T-helper 1 cell treated with Interleukin-12 subunit alpha and Interleukin-12 subunit beta and Interleukin-4 antibody, amounts not matched to agents 30 μg/mL and 1 μg/mL, for 36 hours (primary cell): Measurements from ENCODE around the gene VSIG2.
A peak's percentile ranks its signal among the peaks of the same experiment; 100 is the strongest.
"Not testable (repeated sequence)": the region's sequence is repeated elsewhere in the genome, so short reads cannot be mapped to it uniquely, and the experiment has no call there.

Experiments used
- H3K27ac Mint-ChIP-seq: one replicate; pipeline ENCODE4 v1.8.0; 2021; ENCODE audit warnings: mild to moderate bottlenecking, mixed read lengths
- H3K27me3 Mint-ChIP-seq: one replicate; pipeline ENCODE4 v1.8.0; 2021; ENCODE audit warnings: low read depth, mixed read lengths
- H3K36me3 Mint-ChIP-seq: one replicate; pipeline ENCODE4 v1.8.0; 2021; ENCODE audit warnings: low read depth, mixed read lengths
- H3K4me1 Mint-ChIP-seq: one replicate; pipeline ENCODE4 v1.8.0; 2021; ENCODE audit warnings: low read depth, mixed read lengths
- H3K4me3 Mint-ChIP-seq: one replicate; pipeline ENCODE4 v1.8.0; 2021; ENCODE audit warnings: mild to moderate bottlenecking, moderate library complexity, mixed read lengths
- H3K9me3 Mint-ChIP-seq: one replicate; pipeline ENCODE4 v1.8.0; 2021; ENCODE audit warnings: mixed read lengths

VSIG2 gene

DNA sequence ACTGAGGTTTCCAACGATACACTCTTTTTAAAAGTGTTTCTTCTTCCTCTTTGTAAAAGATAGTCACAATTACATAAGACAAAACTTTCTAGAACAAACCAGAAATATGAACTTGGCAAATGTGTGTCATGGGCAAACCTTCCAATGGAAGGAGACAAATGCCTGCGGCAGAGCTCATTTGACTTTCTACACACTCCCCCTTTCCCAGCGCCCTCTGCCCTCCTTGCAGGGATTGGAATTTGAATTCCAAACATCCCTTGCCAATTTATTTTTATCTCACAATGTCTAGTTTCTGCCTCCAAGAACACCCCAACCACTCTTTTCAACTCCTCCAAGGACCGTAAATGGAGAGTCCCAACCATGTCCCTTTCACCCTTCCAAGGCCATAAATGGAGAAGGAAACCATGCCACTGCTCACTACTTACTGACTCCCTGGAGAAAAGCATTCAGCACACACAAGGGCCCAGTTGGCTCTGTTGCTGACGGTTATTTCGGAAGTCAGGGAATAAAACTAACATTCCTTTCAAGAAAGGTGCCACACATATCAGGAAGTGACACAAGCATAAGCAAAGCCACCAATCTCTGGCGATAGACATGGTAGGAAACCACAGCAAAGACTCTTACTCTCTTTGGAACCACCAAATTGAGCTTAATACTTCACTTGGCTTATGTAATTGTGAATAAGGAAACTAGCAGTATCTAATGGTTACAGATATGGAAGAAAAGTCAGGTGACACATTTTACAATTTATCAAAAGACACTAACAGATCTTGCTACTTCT lies 25.0 kb upstream of the VSIG2 start:
- H3K36me3 Mint-ChIP-seq = peaks cover 14% of the 10 kb centered on the region
- H3K27me3 Mint-ChIP-seq = no peaks in the 10 kb centered on the region
- H3K4me1 Mint-ChIP-seq = peaks cover 11% of the 10 kb centered on the region
- no peak overlapping the region for H3K4me3 Mint-ChIP-seq
- no peaks in the 10 kb centered on the region for H3K9me3 Mint-ChIP-seq
- no peak overlapping the region for H3K27ac Mint-ChIP-seq

DNA sequence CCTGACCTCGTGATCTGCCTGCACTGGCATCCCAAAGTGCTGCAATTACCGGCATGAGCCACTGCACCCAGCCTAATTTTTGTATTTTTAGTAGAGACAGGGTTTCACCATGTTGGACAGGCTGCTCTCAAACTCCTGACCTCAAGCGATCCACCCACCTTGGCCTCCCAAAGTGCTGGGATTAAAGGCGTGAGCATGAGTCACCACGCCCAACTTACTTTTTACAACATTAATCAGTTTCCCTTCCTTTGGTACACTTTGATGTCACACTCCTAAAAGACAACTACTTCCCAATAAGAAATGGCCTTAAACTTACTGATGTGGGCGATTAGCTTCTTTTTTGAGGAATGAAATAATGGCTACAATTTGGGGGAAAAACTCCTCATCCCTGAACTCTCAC lies 18.9 kb upstream of the VSIG2 start:
- not testable (repeated sequence) for H3K27me3 Mint-ChIP-seq, H3K9me3 Mint-ChIP-seq, H3K27ac Mint-ChIP-seq, H3K4me3 Mint-ChIP-seq, H3K4me1 Mint-ChIP-seq
- H3K36me3 Mint-ChIP-seq = peaks cover 11% of the 10 kb centered on the region

DNA sequence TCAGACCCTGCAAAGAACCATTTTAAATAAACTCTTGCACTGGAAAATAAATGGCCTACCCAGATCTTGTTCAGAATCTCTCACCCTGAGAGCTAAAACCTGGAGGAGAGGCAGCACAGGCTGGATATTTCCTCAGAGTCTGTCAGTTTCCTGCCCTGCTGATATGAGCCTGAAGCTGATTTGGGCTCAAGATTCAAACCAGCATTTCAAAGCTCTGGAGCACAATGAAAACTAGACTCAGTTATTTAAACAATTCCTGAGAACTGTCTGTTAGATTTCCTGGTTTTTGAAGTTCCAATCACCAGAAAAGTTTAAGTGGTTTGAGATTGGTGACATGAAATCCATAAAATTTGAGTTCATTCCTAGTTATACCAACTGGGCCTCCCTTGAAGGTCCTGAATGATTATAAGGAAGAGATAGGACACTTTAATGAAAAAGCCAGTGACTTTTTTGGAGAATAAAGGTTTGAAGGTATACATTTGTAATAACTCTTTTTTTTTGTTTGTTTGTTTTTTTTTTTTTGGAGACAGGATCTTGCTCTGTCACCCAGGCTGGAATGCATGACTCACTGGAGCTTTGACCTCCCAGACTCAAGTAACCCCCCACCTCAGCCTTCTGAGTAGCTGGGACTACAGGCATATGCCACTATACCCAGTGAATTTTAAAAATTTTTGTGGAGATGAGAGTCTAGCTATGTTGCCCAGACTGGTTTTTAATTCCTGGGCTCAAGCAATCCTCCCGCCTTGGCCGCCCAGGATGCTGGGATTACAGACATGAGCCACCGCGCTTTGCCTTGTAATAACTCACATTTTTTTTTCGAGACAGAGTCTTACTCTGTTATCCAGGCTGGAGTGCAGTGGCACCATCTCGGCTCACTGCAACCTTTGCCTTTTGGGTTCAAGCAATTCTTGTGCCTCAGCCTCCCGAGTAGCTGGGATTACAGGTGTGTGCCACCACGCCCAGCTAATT lies 18.0 kb upstream of the VSIG2 start:
- H3K9me3 Mint-ChIP-seq = no peaks in the 10 kb centered on the region
- H3K4me3 Mint-ChIP-seq = no peak overlapping the region
- peaks cover 2% of the 10 kb centered on the region for H3K4me1 Mint-ChIP-seq
- H3K27me3 Mint-ChIP-seq = no peaks in the 10 kb centered on the region
- peaks cover 12% of the 10 kb centered on the region for H3K36me3 Mint-ChIP-seq
- H3K27ac Mint-ChIP-seq = no peak overlapping the region

DNA sequence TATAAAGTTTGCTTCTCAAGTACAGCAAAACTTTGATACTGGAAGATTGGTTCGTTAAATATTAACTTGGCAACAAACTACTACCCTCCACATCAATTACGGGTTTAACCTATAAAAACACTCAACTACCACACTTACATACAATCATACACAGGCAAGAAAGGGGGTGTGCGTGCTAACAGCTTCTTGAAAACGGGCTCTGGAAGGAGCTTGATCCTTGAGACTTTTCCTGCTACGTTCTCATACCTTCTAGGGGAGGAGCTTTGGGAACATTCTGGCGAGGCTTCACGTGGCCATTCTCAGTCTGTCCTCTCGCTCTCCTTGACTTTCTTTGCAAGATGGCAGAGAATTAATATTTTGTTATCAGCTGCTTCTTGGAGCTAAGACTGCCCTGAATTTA lies 16.9 kb upstream of the VSIG2 start:
- H3K9me3 Mint-ChIP-seq = no peaks in the 10 kb centered on the region
- H3K4me3 Mint-ChIP-seq = no peak overlapping the region
- H3K27ac Mint-ChIP-seq = no peak overlapping the region
- H3K27me3 Mint-ChIP-seq = no peaks in the 10 kb centered on the region
- H3K36me3 Mint-ChIP-seq = peaks cover 12% of the 10 kb centered on the region
- H3K4me1 Mint-ChIP-seq = peaks cover 2% of the 10 kb centered on the region

DNA sequence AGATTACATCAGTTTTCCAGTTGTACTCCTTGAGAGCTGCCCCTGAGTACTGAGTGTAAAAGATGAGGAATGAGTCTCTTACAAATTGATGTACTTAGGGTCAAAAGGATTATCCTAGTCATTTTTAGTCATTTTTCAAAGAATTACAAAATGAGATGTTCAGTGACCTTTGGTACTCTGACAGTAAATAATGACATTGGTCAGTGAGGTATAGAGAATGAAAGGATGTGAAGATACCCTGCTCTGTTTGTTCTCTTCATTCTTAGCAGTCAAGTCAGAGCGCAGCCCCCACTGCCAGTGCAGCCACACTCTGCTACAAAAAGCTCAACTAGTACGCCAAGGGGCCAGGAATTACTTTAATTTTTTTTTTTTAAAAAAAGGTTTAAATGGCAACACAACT lies 14.1 kb upstream of the VSIG2 start:
- Mint-ChIP-seq H3K27ac (no peak overlapping the region), H3K36me3 (peaks cover 6% of the 10 kb centered on the region), H3K4me1 (peaks cover 3% of the 10 kb centered on the region), H3K27me3 (peaks cover 10% of the 10 kb centered on the region), H3K4me3 (no peak overlapping the region), H3K9me3 (no peaks in the 10 kb centered on the region)

DNA sequence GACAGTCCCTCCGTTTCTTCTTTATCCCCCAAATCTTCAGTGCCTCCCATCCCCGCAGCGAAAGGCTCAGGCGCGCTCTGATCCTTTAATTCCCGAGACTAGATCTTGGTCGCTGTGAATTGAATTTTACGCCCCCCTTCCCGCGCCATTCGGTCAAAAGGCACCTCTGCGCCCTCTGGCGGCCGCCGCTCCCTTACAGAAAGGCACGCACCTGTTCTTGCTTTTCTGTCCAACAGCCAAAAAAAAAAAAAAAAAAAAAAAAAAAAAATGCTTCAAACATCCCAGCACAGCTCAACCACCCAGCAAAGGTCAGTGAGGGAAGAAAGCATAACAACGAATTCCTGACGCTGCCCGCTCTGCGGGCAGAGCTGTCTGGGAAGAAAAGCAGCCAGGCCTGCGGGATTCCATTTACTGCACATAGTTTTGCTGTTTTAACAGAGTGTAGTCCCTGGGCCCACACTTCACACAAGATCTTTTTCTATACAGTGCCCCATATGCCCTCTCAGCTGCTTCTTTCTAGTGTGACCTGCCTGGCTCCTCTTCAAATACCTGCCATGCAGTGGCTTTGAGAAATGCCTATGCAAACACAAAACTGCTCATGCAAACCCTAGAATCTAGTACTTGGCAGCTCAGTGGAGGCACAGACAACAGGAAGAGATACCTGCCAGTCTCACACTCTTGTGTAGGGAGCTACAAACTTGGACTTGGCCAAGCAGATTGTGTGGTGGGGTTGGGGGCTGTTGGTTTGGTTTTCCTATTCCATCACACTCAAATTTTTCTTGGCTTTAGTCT lies 11.3 kb upstream of the VSIG2 start:
- H3K27ac Mint-ChIP-seq = no peak overlapping the region
- peaks cover 36% of the 10 kb centered on the region for H3K27me3 Mint-ChIP-seq
- H3K4me3 Mint-ChIP-seq = peak overlapping the region; percentile 95
- no peaks in the 10 kb centered on the region for H3K9me3 Mint-ChIP-seq
- H3K36me3 Mint-ChIP-seq = peaks cover 6% of the 10 kb centered on the region
- H3K4me1 Mint-ChIP-seq = peaks cover 8% of the 10 kb centered on the region

DNA sequence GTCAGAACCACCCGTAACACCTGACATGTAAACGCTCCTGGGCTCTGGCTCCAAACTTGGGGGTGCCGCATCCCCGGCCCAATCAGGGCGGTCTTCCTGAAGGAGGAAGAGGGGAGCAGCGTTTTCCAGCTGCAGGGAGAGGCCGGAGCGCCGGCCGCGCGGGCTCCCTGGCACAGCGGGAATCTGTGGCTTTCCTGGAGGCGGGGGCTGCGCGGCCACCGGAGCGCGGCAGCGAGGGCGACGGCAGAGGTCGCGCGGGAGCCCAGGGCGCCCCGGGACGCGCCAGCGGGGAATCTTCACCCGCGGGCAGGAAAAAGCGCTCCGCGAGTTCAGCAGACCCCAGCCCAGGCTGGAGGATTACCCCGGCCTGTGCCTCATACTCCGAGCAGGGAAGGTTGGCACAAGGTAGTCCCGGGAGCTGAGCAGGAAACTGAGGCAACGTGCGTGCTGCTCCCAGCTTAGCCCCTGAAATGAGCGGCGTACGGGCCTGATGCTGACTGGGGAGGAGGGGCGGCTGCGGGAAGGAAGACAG lies 10.6 kb upstream of the VSIG2 start:
- Mint-ChIP-seq H3K4me1 (peaks cover 11% of the 10 kb centered on the region), H3K4me3 (peak overlapping the region; percentile 95), H3K9me3 (no peaks in the 10 kb centered on the region), H3K27ac (no peak overlapping the region), H3K36me3 (peaks cover 6% of the 10 kb centered on the region), H3K27me3 (peaks cover 43% of the 10 kb centered on the region)

DNA sequence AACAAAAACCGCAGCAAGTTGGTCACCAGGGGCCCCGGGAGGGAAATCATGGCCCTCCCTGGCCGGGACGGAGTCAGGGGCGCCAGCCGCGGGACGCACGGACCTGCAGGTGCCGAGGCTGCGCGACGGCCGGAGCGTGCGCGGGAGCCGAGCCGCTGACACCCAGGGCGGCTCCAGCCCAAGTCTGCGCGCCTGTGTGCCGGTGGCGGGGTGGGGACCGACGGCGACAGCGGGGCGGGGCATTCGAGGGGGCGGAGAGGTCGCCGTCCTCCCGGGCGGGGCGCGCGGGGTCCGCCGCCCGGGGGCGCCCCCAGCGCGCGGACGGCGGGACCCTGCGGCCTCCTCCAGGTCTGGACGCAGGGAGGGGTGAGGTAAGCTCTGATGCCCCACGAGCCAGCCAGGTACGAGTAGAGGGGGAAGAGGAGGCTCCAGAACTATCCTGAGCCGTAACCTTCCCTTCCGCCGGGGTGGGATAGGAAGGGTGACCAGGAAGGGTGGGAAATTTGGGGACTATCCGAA lies 10.1 kb upstream of the VSIG2 start, which contains the start of gene ESAM:
TSS of gene ESAM (minus strand) at position 186 of the 519 bp plus-strand sequence. CDS start at position 50, 136 bp downstream.
- H3K4me1 Mint-ChIP-seq = peaks cover 11% of the 10 kb centered on the region

DNA sequence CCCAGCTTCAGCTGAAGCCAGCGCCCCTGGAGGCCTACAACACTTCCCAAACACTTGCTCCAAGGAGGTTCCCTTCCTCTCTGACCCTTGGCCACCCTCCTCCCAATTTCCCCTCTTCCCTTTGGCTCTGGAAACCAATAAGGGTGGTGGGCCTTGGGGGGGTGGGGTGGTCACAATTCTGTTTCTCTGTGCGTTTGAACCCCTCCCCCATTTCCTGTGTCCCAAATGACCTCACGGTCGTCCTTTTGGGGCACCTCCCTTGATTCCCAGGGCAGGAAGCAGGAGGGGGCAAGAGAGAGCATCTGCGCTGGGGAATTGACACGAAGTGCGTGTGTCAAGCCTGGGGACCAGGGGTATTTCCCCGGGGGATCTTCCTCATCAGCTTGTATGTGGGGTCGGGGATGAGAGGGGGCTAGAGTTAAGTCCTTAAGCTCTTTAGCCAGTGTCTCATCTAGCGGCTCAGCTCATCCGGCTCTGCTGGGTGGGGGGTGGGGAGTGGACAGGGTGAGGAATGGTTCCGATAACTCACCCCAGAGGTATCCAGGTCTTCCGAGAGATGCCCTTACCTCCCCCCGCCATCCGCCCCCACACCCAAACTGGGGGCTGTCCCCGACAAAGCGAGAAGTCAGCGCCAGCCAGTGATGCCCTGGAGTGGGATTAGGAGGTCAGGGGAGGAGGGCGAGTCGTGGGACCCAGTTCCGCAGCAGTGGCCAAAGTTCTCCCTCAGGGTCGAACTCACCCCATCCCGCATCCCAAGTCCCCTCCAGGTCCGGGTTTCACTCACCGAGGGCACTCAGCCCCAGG lies 9.4 kb upstream of the VSIG2 start:
- Mint-ChIP-seq H3K27ac (no peak overlapping the region), H3K4me3 (peak overlapping the region; percentile 28), H3K4me1 (peaks cover 11% of the 10 kb centered on the region), H3K27me3 (peaks cover 55% of the 10 kb centered on the region), H3K36me3 (peaks cover 4% of the 10 kb centered on the region), H3K9me3 (no peaks in the 10 kb centered on the region)

More for the DNA sequence above, 10.1 kb upstream of the VSIG2 start, which contains the start of gene ESAM:
- Mint-ChIP-seq H3K4me3 (peak within 1 kb of the TSS; percentile 95), H3K27ac (no peak within 1 kb of the TSS), H3K36me3 (peaks cover 6% of the 10 kb centered on the region), H3K9me3 (no peaks in the 10 kb centered on the region), H3K27me3 (peaks cover 48% of the 10 kb centered on the region)

DNA sequence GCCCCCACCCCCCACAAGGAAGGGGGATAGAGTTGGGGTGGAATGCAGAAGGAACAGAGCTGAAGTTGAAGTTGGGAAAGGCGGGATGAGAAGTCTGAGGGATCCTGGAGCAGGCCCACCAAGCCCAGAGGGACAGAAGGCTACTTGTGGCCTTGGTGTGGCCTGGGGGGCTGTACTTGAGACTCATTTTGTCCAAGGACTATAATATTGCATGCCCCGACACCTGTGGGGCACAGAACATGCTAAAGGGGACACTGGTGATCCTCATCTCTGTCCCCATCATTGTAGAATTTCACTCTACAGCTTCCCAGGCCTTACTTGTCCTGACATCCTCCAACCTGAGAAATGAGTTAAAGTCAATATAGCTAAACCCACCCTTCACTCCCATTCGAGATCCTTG lies 8.8 kb upstream of the VSIG2 start:
- Mint-ChIP-seq H3K27ac (no peak overlapping the region), H3K9me3 (no peaks in the 10 kb centered on the region), H3K4me1 (peaks cover 11% of the 10 kb centered on the region), H3K27me3 (peaks cover 62% of the 10 kb centered on the region), H3K4me3 (peak overlapping the region; percentile 21), H3K36me3 (peaks cover 1% of the 10 kb centered on the region)

DNA sequence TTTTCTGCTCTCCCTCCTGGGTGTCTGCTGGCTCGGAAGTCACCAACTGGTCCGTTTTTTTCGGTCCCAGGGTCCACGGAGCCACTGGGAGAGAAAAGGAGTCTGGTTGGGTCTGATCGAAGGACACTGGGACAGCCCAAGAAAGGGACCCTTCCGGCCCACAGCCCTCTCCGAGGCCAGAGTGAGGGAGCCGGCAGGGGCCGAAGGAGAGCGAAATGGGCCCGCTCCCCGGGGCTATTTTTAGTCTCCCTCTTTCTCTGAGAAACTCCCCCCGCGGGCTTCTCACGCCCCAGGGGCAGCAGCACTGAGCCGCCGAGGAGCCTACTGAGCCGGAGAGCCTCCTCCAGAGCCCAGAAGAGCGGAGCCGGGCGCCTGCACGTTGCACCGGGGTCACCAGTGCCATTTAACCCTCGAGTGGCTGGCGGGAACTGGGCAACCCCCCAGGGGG lies 8.2 kb upstream of the VSIG2 start:
- Mint-ChIP-seq H3K4me3 (no peak overlapping the region), H3K9me3 (no peaks in the 10 kb centered on the region), H3K36me3 (no peaks in the 10 kb centered on the region), H3K27me3 (peaks cover 62% of the 10 kb centered on the region), H3K27ac (no peak overlapping the region), H3K4me1 (peaks cover 11% of the 10 kb centered on the region)

DNA sequence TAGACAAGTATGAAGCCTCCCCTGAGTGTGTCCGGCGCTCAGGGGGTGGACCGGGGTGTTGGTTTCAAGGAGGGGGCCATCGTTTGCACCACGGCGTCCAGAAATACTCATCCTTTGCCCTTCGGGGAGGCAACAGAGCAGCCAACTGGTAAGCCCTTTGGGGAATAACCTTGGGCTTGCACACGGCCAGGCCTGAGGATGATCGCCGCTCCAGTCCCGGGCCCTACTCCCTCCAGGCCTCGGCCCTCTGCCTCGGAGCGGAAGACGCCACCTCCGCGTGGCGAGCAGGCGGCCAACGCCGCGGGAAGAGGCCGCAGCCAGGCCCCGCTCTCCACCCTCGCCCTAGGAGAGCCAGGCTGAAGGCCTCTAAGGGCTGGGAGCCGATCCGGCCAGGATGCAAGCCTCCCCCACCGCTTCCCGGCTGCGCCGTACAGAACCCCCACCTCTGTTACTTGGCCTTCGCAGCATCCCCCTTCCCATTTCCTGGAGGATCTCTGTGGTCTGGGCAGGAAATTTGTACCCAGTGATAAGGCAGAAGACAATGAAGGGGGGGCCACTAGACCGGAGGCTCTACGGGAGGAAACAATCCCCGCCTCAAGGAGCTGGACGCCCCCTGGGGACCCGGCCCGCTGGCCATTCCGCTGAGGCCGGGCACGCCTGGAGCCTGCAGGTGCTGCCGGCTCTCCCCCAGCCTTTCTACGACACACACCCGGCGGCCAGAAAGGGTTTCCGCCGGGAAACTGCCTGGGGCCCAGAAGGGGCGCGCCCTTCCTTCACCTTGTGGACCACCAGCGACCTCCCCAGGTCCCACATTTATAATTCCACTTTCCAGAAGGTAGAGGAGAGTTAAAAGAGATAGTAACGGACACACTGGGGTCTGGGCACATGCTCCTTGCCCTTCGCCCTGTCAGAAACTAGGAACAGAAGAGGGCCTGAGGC lies 7.5 kb upstream of the VSIG2 start:
- no peak overlapping the region for H3K27ac Mint-ChIP-seq
- peaks cover 68% of the 10 kb centered on the region for H3K27me3 Mint-ChIP-seq
- H3K4me1 Mint-ChIP-seq = peaks cover 11% of the 10 kb centered on the region

More for the DNA sequence above, 7.5 kb upstream of the VSIG2 start:
- Mint-ChIP-seq H3K36me3 (no peaks in the 10 kb centered on the region), H3K9me3 (no peaks in the 10 kb centered on the region), H3K4me3 (peak overlapping the region; percentile 7)
